Stimulated activated naive CD4-positive, alpha-beta T cell (primary cell): ENCODE data around the gene PHF12.
A peak's percentile ranks its signal among the peaks of the same experiment; 100 is the strongest.
"Not testable (repeated sequence)": the region's sequence is repeated elsewhere in the genome, so short reads cannot be mapped to it uniquely, and the experiment has no call there.

Experiments
- DNase-seq, 6 experiments: peaks; one replicate each; lab custom pipeline; 2025; lab: John Stamatoyannopoulos, UW

The PHF12 gene

DNA sequence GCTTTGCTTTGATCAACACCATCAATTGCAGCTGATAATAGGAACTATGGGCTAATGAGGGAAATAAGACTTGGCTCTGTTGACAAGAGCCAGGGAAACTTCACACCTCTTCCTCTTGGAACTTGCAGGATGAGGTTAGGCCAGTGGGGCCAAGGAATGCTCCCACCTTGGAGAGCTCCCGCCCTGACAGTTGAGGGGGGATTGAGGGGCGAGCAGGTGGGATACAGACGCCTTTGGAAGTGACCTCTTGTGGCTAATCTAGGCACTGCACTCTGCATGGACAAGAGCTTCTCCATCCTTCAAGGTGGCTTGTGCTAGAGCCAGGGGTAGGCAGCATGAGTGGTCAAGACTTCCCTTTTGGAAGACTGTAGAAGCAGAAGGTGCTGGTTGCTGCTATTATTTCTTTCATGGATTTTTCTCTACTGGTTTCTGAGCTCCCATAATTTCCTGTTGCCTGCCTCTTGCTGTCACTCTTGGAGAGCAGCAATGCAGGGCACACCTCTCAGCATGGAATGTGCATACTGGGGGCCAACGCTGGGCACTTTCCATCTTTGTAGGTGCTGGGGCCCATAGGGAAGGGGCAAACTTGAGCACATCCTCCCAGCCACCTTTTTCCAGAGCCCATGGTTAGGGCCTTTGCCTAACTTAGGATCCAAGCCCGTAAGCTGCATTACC, 2.3 kb upstream of the PHF12 start:
- DNase-seq, result peak in 4 of 6 experiments; percentile 12 to 31 (median 20)

DNA sequence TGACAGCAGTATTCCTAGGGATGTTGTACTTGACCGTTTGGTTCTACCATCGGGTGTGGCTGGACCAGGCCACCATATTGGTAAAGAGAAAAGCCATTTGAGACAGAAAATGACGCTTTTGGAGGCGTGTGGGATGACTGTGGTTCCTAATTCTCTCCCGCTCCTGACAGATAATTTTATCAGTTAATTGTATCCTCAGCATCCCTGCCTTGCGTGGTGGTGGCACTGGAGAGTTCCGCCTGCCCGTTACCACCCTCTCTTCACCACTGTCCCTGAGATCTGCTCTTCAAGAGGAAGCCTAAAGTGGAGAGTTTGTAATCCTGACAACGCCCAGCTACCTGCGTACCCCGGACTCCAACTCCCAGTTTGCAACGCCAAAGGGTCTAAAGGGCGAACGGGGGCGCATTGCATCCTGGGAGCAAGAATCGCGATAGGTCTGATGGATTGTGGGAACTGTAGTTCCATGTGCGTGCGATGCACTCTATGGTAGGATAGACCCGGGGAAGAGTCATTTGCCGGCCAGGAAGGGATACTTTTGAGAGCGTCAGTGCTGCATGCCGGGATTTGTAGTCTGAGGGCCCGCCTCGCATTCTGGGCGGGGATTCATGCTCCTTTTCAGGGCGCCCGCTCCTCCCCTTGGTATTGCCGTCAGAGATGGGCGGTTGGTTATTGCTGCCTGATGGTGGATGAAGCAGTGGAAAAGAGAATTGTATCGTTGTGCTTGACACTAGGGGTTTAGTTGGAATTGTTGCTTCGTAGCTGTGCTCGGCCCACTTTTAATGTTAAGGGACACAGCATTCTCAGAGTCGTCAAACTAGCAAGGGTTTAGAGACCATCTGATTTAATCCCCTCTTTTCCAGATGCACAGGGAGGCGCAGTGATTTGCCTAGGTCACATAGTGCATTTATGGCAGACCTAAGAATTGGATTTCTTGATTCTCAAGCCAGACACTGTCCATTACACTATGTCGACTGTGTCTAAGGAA, 965 bp upstream of the PHF12 start:
- peak; percentile 96 to 99 (median 98) for DNase-seq

DNA sequence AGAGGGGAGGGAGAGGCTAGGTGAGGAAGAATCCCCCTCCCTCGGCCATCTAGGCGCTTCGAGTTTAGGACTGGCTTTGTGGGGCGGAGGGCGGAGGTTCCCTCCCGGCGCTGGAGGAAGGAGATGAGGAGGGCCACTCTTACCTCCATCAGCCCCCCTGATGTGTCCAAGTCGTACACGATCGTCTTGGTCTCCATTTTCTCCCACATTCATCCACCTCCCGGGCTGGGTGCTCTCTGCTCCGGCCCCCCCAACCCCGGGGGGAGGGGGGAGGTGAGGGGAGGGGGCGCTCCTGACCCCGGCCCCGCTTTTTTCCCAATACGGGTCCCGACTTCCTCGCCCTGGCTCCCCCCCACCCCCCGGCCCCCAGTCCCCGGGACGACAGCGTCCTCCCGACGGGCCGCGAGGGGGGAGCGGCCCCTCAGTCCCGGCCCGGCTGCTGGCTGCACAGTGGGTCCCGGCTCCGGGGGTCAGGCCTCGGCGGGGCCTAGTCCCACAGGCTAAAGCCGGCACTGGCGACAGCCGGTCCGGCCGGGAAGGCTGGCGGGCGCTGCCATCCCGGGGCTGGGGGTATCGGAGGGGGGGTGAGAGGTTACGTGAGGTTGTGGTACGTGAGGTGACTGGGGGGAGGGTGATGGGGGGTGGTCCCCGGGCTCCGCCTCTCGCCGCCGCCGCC, 428 bp downstream of the PHF12 start:
- DNase-seq, result peak in 1 of 6 experiments; percentile 68

DNA sequence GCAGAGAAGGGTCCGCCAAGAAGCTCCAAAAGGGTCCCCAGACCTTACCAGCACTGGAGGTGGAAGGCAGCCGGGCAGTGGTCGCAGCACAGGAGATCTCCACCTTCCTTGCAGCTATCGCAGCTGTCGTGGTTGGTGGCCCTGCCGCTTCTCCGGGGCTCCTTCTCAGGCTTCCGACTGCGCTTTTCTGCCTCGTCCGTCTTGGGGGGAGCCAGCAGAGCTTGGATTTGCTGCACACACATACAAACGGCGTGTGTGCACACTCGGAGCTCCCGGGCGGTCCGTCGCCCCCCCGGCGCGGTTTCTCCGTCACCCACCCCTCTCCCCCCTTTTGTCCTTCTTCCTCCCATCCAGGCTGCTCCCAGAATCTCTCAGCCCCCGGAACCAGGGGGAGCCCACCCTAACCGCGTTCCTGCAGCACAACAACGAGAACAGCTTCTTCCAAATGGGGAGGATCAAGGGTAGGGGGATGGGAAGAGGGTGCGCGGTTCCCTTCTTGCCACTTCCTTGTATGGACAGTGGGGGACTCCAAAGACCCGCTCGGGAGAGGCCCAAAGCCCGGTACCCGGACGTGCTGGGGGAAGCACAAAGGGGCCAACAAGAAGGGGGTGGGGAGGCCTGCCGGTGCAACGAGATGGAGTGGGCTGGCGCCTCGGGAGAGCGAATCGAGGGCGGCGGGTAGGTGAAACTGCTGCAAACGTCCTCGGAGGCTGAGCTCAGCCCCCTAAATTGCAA, 1.1 kb downstream of the PHF12 start:
- peak; percentile 40 to 69 (median 64) for DNase-seq

DNA sequence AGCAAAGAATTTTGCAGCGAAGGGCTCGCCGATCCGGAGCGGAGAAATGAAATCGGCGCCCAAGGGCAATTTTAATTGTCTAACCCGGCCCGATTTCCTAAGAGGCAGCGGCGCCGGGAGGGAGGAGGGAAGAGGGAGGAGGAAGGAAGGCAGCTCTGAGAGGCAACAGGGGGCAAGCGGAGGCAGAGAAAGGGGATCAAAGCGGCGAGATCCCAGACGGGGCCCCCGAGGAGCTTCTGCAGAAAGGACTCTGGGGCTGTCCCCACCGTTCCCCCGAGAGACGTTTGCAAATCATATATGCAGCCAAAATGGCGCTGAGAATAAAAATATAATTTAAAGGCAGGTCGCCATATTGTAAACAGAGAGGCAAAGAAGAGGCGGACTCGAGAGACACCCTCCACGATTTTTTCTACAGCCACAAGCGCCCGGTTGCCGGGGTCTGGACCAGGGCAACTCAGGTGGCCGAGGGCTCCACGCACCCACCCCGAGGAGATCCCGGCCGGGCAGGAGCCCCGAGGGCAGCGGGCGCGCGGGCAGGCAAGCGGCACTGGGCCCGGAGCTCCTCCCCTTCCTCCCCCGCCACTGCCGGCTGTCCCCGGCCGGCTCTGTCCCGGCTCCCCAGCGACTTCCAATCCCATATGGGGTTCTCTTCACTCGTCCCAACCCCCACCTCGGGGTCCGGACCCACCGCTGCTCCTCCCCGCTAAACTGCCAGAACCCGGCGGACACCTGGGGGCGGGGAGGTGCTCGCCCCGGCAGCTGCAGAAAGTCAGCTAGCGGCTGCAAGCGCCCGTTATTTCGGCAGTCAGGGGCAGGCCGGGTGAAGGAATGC, 1.9 kb downstream of the PHF12 start:
- peak; percentile 30 to 77 (median 64) for DNase-seq

DNA sequence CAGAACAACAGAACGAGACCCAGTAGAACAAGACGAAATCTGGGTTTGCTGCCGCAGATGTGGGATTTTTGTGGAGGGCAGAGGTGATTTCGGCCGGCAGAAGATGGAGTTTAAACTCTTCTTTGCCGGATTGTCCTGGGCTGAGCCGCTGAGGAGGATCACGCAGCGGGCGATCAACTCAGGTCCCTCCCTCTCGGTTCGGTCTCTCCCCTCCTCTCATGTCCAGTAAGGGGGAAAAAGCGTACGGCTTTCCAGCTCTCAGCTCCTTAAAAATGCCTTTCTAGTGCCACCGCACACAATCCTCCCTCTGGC, 2.5 kb downstream of the PHF12 start:
- DNase-seq, result no peak

DNA sequence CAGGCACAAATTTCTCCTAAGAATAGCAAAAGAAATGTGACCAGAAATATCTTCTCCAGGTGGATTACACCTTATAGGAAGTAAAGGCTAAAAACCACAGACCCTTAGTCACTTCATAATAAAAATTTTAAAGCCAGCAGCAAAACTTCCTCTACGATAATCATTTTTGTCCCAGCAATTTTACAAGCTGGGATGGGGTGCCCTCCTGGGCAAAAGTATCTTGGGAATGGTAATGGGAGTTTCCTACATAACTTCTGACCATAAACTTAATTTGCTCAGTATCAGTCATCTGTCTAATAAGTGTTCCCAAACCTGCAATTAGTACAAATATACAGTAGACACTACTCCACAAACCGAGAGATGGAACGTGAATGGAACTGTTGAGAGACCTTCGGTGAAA, 3.0 kb downstream of the PHF12 start:
- no peak for DNase-seq

DNA sequence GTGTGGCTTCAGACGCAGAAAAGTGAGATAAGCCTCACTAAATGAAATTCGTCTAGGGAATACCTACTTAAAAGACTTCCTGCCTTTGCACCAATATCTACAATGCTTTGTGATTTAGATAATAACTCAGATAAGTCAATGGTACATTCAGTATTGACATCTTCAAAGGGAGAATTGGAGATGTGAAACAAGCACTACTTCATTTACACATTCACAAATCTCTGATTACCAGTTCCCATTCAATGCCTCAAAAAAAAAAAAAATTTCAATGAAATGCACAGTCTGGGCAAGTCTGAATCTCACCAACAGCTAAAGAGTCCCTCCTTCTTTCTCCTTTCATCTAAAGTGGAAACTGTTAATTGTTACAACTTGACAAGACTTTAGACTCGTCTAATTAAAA, 3.7 kb downstream of the PHF12 start:
- DNase-seq, result peak in 1 of 6 experiments; percentile 11

DNA sequence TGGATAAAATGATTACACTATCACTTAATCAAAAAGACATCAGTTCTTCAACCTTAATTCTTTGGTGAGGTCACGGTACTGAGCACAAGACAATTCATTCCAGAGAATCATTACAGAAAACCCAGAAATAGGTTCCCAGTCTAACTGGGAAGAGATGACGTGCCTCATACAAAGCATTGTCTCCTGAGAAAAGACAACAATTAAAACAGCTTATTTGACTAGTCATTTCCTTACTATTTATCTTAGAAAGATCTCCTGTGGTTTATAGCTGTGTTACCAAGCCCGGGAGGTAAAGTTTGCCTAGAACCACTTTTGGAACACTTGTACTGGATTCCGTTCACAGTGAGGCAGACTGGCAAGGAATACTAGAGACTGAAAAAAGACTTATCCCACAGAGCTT, 5.1 kb downstream of the PHF12 start:
- DNase-seq, result no peak

DNA sequence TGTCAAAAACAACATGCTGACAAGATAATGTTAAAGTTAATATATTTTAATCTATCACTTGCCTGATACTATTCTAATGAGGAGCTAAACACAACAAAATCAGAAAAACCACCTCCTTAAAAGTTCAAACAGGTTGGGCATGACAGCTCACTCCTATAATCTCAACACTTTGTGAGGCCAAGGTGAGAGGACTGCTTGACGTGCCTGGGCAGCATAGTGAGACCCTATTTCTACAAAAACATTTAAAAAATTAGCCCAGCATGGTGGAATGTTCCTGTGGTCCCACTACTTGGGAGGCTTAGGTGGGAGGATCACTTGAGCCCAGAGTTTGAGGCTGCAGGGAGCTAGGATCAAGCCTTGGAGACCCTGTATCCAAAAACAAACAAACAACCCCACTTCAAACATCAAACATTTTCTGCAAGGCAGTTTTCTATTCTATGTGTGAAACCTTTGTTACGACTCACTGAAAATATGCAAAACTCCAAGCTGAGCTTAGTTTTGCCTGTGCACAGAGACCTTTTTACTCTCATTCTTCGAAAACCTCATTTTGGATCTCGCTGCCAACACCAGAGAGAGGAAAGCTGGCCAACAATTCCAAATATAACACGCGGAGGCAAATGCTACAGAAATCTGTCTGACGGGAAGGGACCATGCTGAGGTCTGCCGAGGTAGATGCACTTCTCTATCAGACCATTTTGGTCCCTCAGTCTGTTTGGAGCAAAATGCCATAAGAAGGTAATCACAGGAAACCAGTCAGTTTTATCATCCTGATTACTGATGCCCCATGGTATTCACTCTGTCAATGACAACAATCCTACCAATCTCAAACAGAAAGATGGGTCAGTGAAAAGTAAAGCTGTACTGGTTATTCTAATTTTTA, 6.2 kb downstream of the PHF12 start:
- DNase-seq, result no peak

DNA sequence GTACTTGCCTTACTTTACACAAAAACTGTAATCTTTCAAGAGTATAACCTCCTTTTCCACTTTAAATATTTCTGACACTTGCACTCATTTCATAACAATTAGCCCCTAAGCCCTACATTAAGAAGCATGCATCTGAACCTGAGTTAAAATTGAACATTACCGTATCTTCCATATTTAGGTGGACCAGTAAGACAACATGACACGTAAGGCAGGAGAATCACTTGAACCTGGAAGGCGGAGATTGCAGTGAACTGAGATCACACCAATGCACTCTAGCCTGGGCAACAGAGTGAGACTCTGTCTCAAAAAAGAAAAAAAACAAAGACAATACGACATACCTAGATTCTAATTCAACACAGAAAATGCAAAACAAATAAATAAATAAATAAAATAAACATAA, 7.0 kb downstream of the PHF12 start:
- DNase-seq, result no peak

DNA sequence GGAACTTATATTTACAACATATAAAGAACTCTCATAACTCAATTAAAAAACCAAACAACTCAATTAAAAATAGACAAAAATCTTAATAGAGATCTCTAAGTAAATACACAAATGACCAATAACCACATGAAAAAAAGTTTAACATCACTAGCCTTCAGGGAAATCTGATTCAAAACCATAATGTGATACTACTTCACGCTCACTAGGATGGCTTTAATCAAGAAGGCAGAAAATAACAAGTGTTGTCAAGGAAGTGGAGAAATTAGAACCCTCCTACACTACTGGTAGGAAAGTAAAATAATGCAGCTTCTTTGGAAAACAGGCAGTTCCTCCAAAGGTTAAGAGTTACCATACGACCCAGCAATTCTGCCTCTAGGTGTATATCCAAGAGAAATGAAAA, 8.4 kb downstream of the PHF12 start:
- DNase-seq, result no peak

DNA sequence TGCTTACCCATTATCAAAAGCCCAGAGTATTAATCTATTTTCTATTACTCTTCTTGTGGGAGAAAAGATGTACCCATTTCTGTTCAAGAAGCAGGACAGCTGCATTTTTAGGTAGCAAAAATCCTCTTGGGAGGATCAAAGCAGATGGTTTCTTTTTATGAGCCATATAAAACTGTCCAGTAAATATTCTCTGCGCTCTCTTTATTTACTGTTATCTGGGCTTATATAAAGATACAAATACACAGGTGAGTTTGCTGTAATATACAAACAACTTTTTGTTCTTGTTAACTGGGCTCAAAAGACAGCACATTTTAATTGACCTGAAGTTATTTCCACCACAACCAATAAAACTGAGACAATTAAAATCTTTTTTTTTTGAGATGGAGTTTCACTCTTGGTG, 10.1 kb downstream of the PHF12 start:
- DNase-seq, result no peak

DNA sequence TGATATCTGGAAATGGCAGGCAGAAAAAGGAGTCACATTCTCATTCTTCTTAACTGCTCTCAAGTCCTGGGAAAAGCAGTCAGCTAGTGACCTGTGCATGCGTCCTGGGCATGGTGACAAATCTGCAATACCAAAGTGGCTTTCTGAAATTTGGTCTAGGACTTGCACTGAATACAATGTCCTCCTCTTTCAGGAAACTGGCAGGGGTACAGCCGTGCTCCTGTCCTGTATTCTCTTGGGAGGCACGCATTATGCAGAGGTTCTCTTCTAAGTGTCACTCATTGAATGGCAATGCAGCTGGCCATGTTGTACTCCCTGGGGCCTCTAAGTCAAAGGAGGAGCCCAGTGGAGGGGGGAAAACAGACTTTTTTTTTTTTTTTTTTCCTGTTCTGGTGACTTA, 10.6 kb downstream of the PHF12 start:
- no peak for DNase-seq

DNA sequence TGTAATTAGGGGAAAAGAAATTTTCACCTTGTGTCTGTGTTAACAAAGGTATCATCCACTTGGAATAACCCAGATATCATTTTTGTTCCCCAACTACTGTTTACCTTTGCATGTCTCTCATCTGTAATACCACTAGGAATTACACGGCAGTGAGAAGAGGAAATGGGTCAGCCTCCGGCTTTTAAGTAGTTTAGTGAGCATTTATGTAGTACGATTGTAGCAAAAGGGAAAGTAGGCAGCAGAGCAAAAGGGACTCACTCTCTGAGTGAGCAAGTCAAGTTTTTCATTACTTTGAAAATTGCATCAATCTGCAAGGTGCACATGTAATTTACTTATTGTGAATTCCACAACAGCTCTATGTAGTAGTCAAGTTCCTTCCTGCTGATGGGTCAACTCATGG, 11.2 kb downstream of the PHF12 start:
- peak in 1 of 6 experiments; percentile 1 for DNase-seq

DNA sequence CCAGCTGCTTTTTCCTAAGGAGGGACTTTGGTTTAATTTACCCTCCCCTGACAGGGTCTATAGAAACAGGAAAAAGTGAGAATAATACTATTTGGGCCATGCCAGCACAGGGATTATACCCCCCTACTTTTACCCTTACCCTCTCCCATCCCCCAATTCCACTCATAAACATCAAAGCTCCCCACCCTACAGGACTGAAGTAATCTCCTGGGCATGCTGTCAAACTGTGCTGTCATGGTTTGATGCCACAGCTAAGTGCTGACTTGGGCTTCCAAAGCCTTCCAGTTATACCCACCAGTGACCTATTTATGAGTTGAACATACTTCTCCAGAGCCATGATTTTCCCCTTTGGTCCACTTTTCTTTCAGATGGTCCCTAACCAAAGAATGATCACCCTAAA, 12.8 kb downstream of the PHF12 start:
- DNase-seq, result no peak

DNA sequence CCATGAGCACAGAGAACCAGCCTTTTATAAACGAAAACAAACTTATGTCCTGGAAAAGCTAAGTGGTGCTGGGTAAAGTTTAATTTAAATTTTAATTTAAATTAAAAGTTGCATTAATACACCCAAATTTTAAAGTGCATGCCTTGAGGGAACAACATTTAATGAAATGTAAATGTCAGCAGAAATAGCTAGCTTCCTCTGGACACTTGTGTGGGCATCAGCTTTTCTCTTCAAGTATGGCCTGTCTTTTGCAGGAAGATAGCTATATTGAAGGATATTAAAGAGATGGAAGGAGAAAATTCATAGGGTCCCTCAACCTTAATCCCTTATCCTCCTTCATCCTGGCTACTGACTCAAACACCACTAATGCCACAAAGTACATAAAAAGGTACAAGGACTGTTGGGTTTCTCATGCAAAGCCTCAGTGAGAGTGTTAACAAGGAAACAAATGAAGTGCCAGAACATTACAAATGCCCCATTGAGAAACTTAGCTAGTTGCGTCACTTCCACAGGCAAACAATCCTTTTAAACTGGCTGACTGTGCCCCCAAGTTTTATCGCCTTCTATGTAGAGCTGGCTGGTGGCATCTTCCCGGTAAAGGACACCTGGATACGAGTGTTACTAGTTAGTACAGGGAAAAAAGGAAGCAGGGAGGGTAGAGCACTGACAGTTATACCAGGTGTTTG, 14.1 kb downstream of the PHF12 start:
- no peak for DNase-seq

DNA sequence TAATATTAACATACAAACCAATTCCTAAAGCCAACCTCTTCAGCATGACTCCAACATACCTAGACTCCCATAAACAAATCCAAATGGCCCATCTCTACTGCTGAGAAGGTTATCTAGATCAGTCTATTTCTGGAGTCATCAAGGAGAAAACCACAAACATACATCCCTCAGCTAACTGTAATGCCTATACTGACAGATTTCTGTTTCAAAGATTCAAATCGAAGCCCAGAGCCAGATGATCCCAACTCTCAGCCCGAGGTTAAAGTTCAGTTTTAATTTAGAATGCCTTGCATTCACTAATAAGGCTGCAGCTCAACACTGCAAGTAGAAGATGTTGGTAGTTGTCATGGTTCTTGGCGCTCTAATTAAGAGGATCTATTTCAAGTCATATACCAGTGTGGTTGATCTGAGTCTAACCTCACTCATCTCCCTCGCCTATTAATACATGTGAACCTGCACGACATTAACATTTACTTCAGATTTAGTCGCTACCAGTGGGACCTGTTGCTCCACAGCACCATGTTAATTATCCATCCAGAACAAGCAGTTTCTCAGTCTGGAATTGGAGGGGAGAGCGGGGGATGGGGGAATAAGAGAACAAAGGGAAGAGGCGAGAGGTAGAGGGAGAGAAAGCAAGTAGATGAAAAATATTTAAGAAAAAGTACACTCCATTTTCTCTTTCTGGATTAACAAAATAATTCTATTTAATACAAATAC, 15.4 kb downstream of the PHF12 start:
- no peak for DNase-seq

DNA sequence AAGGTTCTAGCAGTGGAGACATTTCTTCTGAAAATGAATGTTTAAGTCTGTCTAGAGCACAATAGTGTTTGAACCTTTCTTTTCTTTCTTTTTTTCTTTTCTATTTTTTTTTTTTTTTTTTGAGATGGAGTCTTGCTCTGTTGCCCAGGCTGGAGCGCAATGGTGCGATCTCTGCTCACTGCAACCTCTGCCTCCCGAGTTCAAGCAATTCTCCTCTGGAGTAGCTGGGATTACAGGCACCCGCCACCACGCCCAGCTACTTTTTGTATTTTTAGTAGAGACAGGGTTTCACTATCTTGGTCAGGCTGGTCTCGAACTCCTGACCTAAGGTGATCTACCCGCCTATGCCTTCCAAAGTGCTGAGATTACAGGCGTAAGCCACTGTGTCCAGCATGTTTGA, 16.8 kb downstream of the PHF12 start:
- not testable (repeated sequence) for DNase-seq
